Caco-2 (cell line): Measurements from ENCODE around the gene KCNA1. TPM values are rescaled to one million over a fixed set of nuclear protein-coding genes. Genes with fewer than 3 reads are reported as not detected.

Experiments
- BruUV-seq: library from RNA; stranded (reverse); fragments of 400-500 nt; replicated peaks from 2 replicates; lab custom pipeline; 2021; lab: Mats Ljungman, UMichigan
- CTCF ChIA-PET: fragments of 300-600 bp; sonication (Branson Sonifier 250); formaldehyde crosslinking; loops from one replicate; lab custom pipeline; 2022; ENCODE audit warnings: antibody characterized with exemption; lab: Charles Lee
- POLR2A ChIA-PET: fragments of 300-600 bp; sonication (Branson Sonifier 250); formaldehyde crosslinking; loops from one replicate; lab custom pipeline; 2022; ENCODE audit warnings: antibody characterized with exemption; lab: Charles Lee
- DNase-seq, 2 experiments: peaks; one replicate each; pipeline versions ENCODE4 v3.0.0 to v3.0.0-alpha.2; 2020 to 2022
- H3K27me3 ChIP-seq: replicated peaks from 2 replicates; pipeline ENCODE4 v1.6.0; 2011; ENCODE audit warnings: low read length; ENCODE audit not compliant: control insufficient read depth, insufficient read depth
- H3K36me3 ChIP-seq: 2 replicates; pipeline ENCODE4 v1.5.1; 2011; ENCODE audit warnings: low read length; ENCODE audit not compliant: control insufficient read depth, insufficient read depth
- H3K4me1 ChIP-seq: fragments of 250-450 bp; sonication (Bioruptor Pico); 2 replicates; pipeline ENCODE4 v1.5.1; 2020; ENCODE audit warnings: mild to moderate bottlenecking
- H3K4me3 ChIP-seq: 2 replicates; pipeline ENCODE4 v1.5.1; 2011; ENCODE audit warnings: low read depth, mild to moderate bottlenecking, control low read depth, low read length
- H3K9me3 ChIP-seq: fragments of 250-450 bp; sonication (Bioruptor Pico); 2 replicates; pipeline ENCODE4 v1.5.1; 2020; ENCODE audit warnings: mild to moderate bottlenecking, moderate library complexity
- H3K27ac Mint-ChIP-seq: one replicate; pipeline ENCODE4 v1.8.0; 2022; ENCODE audit warnings: mixed read lengths; ENCODE audit not compliant: unreplicated experiment
- H3K27me3 Mint-ChIP-seq: one replicate; pipeline ENCODE4 v1.8.0; 2022; ENCODE audit warnings: mixed read lengths; ENCODE audit not compliant: insufficient read depth, unreplicated experiment
- H3K36me3 Mint-ChIP-seq: one replicate; pipeline ENCODE4 v1.8.0; 2022; ENCODE audit warnings: mild to moderate bottlenecking, mixed read lengths; ENCODE audit not compliant: insufficient read depth, unreplicated experiment
- H3K4me1 Mint-ChIP-seq: one replicate; pipeline ENCODE4 v1.8.0; 2022; ENCODE audit warnings: low read depth, mixed read lengths; ENCODE audit not compliant: unreplicated experiment
- H3K4me3 Mint-ChIP-seq: one replicate; pipeline ENCODE4 v1.8.0; 2022; ENCODE audit warnings: mild to moderate bottlenecking, moderate library complexity, mixed read lengths; ENCODE audit not compliant: unreplicated experiment
- H3K9me3 Mint-ChIP-seq: one replicate; pipeline ENCODE4 v1.8.0; 2022; ENCODE audit warnings: mixed read lengths; ENCODE audit not compliant: unreplicated experiment
- intact Hi-C: fragments of 100-400 bp; cut with micrococcal nuclease; formaldehyde crosslinking; loops from one replicate; pipeline ENCODE4 v1.10.0; 2022; ENCODE audit not compliant: unreplicated experiment
- total RNA-seq: library from RNA; stranded (reverse); gene quantifications from 2 replicates; pipeline ENCODE4 v1.2.3, GENCODE V29; 2022
- TF ChIP-seq, protein P1 (sequence below), 2 experiments: fragments of 200-600 bp in 1 of 2; IDR thresholded peaks; 1 replicate in 1 of 2; 2 replicates in 1 of 2; pipeline versions ENCODE4 v1.5.1 to v1.8.0; 2011 to 2022; ENCODE audit warnings: antibody characterized with exemption in 1 of 2, control low read depth in 1 of 2, inconsistent platforms in 1 of 2, low read depth in 1 of 2, low read length in 1 of 2, mild to moderate bottlenecking in 1 of 2, moderate library complexity in 1 of 2; ENCODE audit not compliant: insufficient read depth in 1 of 2, severe bottlenecking in 1 of 2, unreplicated experiment in 1 of 2

KCNA1 gene
- total RNA-seq, 1 experiment from 2014 or later = not detected

DNA sequence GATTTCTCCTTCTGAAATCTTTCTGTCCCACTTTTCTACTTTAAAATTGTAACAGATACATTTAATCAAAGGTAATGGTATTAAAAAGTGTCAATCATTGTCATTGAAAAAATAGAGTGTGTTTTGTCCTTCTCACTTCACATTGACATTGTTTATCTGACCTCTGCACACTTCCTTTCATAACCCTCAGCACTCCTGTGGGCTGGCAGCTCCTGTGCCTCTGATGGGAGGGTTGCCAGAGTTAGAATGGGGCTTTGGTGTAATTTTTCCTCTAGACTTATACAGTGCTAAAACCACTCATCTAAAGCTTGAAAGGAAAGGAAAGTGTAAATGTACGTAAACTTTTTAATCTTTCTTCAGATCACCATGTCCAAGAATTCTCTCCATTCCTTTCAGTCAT lies 23.7 kb downstream of the KCNA1 start:
- H3K27me3 Mint-ChIP-seq = peaks cover 40% of the 10 kb centered on the region

DNA sequence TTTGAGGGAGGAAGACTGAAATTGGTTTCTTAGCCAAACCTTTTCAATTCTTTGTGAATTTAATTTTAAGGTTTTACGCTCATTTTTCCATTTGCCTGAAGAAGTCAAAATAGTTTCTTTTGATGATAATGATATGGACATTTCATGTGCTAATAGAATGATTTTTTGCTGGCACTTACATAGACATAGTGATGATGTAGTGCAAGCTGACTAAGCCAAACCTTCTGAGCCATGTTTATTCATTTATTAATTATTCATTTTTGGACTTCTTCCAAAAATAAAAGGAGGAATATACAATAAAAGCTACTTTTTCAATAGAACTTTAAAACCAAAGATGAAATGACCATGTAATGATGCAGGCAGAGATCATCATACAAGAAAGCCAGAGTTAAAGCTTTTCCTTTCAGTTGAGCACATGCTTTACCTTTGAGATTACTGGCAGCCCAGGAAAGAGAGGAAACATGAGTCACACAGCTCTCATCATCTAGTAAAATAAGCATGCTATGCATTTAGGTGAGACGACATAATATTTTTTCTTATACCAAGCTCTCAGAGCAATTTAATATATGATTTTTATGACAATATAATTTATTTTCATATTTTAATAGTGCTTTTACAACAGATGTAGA lies 24.8 kb downstream of the KCNA1 start:
- Mint-ChIP-seq H3K36me3 (no peaks in the 10 kb centered on the region), H3K4me1 (no peaks in the 10 kb centered on the region), H3K9me3 (no peaks in the 10 kb centered on the region), H3K27me3 (peaks cover 31% of the 10 kb centered on the region), H3K4me3 (no peak overlapping the region), H3K27ac (no peak overlapping the region)
- TF ChIP-seq, protein P1, sequence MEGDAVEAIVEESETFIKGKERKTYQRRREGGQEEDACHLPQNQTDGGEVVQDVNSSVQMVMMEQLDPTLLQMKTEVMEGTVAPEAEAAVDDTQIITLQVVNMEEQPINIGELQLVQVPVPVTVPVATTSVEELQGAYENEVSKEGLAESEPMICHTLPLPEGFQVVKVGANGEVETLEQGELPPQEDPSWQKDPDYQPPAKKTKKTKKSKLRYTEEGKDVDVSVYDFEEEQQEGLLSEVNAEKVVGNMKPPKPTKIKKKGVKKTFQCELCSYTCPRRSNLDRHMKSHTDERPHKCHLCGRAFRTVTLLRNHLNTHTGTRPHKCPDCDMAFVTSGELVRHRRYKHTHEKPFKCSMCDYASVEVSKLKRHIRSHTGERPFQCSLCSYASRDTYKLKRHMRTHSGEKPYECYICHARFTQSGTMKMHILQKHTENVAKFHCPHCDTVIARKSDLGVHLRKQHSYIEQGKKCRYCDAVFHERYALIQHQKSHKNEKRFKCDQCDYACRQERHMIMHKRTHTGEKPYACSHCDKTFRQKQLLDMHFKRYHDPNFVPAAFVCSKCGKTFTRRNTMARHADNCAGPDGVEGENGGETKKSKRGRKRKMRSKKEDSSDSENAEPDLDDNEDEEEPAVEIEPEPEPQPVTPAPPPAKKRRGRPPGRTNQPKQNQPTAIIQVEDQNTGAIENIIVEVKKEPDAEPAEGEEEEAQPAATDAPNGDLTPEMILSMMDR (IDR thresholded peaks at IDR 0.05; ENCODE audit: insufficient read depth in 1 of 2, low read depth in 1 of 2, low read length in 1 of 2, severe bottlenecking in 1 of 2, unreplicated experiment in 1 of 2) = no peak
- H3K4me1 ChIP-seq = no peaks in the 10 kb centered on the region
- H3K9me3 ChIP-seq = no peaks in the 10 kb centered on the region
- ChIA-PET POLR2A (no interaction called here), CTCF (no interaction called here)
- intact Hi-C loops = no loop called here
- DNase-seq = no peak
- H3K36me3 ChIP-seq = no peaks in the 10 kb centered on the region
- no peaks in the 10 kb centered on the region for H3K27me3 ChIP-seq
- H3K4me3 ChIP-seq = no peak overlapping the region
- no TSS peak for BruUV-seq

More for the DNA sequence above, 23.7 kb downstream of the KCNA1 start:
- Histone ChIP-seq H3K9me3 (no peaks in the 10 kb centered on the region), H3K4me1 (no peaks in the 10 kb centered on the region), H3K27me3 (no peaks in the 10 kb centered on the region), H3K4me3 (no peak overlapping the region), H3K36me3 (no peaks in the 10 kb centered on the region)
- ChIA-PET CTCF (no interaction called here), POLR2A (no interaction called here)
- intact Hi-C loops = no loop called here
- H3K36me3 Mint-ChIP-seq = no peaks in the 10 kb centered on the region
- H3K4me1 Mint-ChIP-seq = no peaks in the 10 kb centered on the region
- TF ChIP-seq, protein P1 (IDR thresholded peaks at IDR 0.05; ENCODE audit: insufficient read depth in 1 of 2, low read depth in 1 of 2, low read length in 1 of 2, severe bottlenecking in 1 of 2, unreplicated experiment in 1 of 2) = no peak
- no peak overlapping the region for H3K4me3 Mint-ChIP-seq
- H3K27ac Mint-ChIP-seq = no peak overlapping the region
- no peaks in the 10 kb centered on the region for H3K9me3 Mint-ChIP-seq
- DNase-seq = no peak
- no TSS peak for BruUV-seq

DNA sequence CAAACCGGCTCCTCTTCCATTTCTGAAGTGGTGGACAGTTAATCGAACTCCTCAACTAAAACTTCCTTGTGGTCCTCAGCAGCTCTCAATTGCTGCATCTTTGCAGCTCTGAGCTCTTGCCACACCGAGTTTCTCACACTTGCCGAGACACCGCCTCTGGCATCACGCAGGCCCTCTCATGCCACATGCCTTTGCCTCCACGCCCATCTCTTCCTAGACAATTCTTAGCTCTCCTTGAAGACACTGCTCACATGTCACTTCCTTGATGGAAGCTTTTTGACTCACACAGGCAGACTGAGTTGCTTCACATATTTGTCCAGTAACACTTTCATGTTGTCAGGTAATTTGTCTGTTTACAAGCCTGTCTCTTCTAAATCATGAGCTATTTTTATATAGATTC lies 29.2 kb downstream of the KCNA1 start:
- TF ChIP-seq, protein P1 (IDR thresholded peaks at IDR 0.05; ENCODE audit: insufficient read depth in 1 of 2, low read depth in 1 of 2, low read length in 1 of 2, severe bottlenecking in 1 of 2, unreplicated experiment in 1 of 2) = no peak
- BruUV-seq = no TSS peak
- no peaks in the 10 kb centered on the region for H3K36me3 Mint-ChIP-seq
- no peak overlapping the region for H3K4me3 Mint-ChIP-seq
- no peaks in the 10 kb centered on the region for H3K4me1 ChIP-seq
- no peak overlapping the region for H3K27ac Mint-ChIP-seq
- no peaks in the 10 kb centered on the region for H3K4me1 Mint-ChIP-seq
- H3K27me3 Mint-ChIP-seq = peaks cover 19% of the 10 kb centered on the region
- intact Hi-C loops = loop anchor here (1.0 kb wide), 1 partner anchor 64 kb away; no protein-coding TSS in a partner anchor
- no peak overlapping the region for H3K4me3 ChIP-seq
- CTCF ChIA-PET = no interaction called here
- POLR2A ChIA-PET = no interaction called here
- H3K9me3 Mint-ChIP-seq = no peaks in the 10 kb centered on the region
- no peaks in the 10 kb centered on the region for H3K36me3 ChIP-seq
- no peak for DNase-seq
- 0 out of 2 replicates have a peak, but pooled peaks cover 1% of the 10 kb centered on the region for H3K27me3 ChIP-seq
- H3K9me3 ChIP-seq = no peaks in the 10 kb centered on the region
